ENCODE data around the gene RAD51B.
"Not testable (repeated sequence)": the region's sequence is repeated elsewhere in the genome, so short reads cannot be mapped to it uniquely, and the experiment has no call there.

Gene RAD51B

GRCh38 chr14:68660495-68660894 lies 840.9 kb downstream of the RAD51B start:
- Histone ChIP-seq H3K9me3 (ENCODE audit: insufficient read depth, low read length) (no peaks in the 10 kb centered on the region; the same call in 1 of the 2 replicates), H3K9ac (ENCODE audit: insufficient read length, low read depth) (no peak overlapping the region), H3K4me1 (ENCODE audit: insufficient read depth, insufficient read length) (peaks cover 3% of the 10 kb centered on the region), H3K4me3 (ENCODE audit: insufficient read length, low read depth) (no peak overlapping the region), H3K36me3 (ENCODE audit: insufficient read depth, insufficient read length, low read length) (no peaks in the 10 kb centered on the region), H3K27me3 (ENCODE audit: insufficient read depth, insufficient read length) (no peaks in the 10 kb centered on the region)
- no peak for DNase-seq (ENCODE audit: low read depth, low spot score)
- TF ChIP-seq ZNF274 (IDR thresholded peaks at IDR 0.05; ENCODE audit: low read depth, low read length) (no peak), YY1 (IDR thresholded peaks at IDR 0.05; ENCODE audit: insufficient read depth, insufficient read length) (no peak), SUZ12 (IDR thresholded peaks at IDR 0.05; ENCODE audit: extremely low read depth, insufficient read depth, insufficient read length) (no peak)

GRCh38 chr14:68661226-68662225 lies 841.9 kb downstream of the RAD51B start:
- H3K9me3 ChIP-seq (ENCODE audit: insufficient read depth, low read length) = no peaks in the 10 kb centered on the region; the same call in 1 of the 2 replicates
- no peaks in the 10 kb centered on the region for H3K27me3 ChIP-seq (ENCODE audit: insufficient read depth, insufficient read length)
- no peak overlapping the region for H3K4me3 ChIP-seq (ENCODE audit: insufficient read length, low read depth)
- peaks cover 3% of the 10 kb centered on the region for H3K4me1 ChIP-seq (ENCODE audit: insufficient read depth, insufficient read length)
- no peaks in the 10 kb centered on the region for H3K36me3 ChIP-seq (ENCODE audit: insufficient read depth, insufficient read length, low read length)
- TF ChIP-seq SUZ12 (IDR thresholded peaks at IDR 0.05; ENCODE audit: extremely low read depth, insufficient read depth, insufficient read length) = no peak
- no peak for TF ChIP-seq ZNF274 (IDR thresholded peaks at IDR 0.05; ENCODE audit: low read depth, low read length)
- TF ChIP-seq YY1 (IDR thresholded peaks at IDR 0.05; ENCODE audit: insufficient read depth, insufficient read length) = no peak
- no peak for DNase-seq (ENCODE audit: low read depth, low spot score)
- H3K9ac ChIP-seq (ENCODE audit: insufficient read length, low read depth) = no peak overlapping the region

GRCh38 chr14:68662392-68662791 lies 842.8 kb downstream of the RAD51B start:
- no peak for TF ChIP-seq SUZ12 (IDR thresholded peaks at IDR 0.05; ENCODE audit: extremely low read depth, insufficient read depth, insufficient read length)
- no peak for TF ChIP-seq YY1 (IDR thresholded peaks at IDR 0.05; ENCODE audit: insufficient read depth, insufficient read length)
- TF ChIP-seq ZNF274 (IDR thresholded peaks at IDR 0.05; ENCODE audit: low read depth, low read length) = no peak
- no peaks in the 10 kb centered on the region for H3K27me3 ChIP-seq (ENCODE audit: insufficient read depth, insufficient read length)
- H3K4me3 ChIP-seq (ENCODE audit: insufficient read length, low read depth) = no peak overlapping the region
- peaks cover 3% of the 10 kb centered on the region for H3K4me1 ChIP-seq (ENCODE audit: insufficient read depth, insufficient read length)
- H3K9me3 ChIP-seq (ENCODE audit: insufficient read depth, low read length) = peaks cover 4% of the 10 kb centered on the region; the same call in 1 of the 2 replicates
- H3K36me3 ChIP-seq (ENCODE audit: insufficient read depth, insufficient read length, low read length) = no peaks in the 10 kb centered on the region
- no peak for DNase-seq (ENCODE audit: low read depth, low spot score)
- no peak overlapping the region for H3K9ac ChIP-seq (ENCODE audit: insufficient read length, low read depth)

- H3K27me3 ChIP-seq (ENCODE audit: insufficient read depth, insufficient read length); H3K9ac ChIP-seq (ENCODE audit: insufficient read length, low read depth); H3K4me1 ChIP-seq (ENCODE audit: insufficient read depth, insufficient read length); H3K9me3 ChIP-seq (ENCODE audit: insufficient read depth, low read length); DNase-seq (ENCODE audit: low read depth, low spot score); H3K4me3 ChIP-seq (ENCODE audit: insufficient read length, low read depth); H3K36me3 ChIP-seq (ENCODE audit: insufficient read depth, insufficient read length, low read length): not testable (repeated sequence)
Observed at GRCh38 chr14:68662826-68663225, 843.2 kb downstream of the RAD51B start.

GRCh38 chr14:68663385-68664076 lies 844.0 kb downstream of the RAD51B start:
- Histone ChIP-seq H3K9ac (ENCODE audit: insufficient read length, low read depth) (no peak overlapping the region), H3K36me3 (ENCODE audit: insufficient read depth, insufficient read length, low read length) (no peaks in the 10 kb centered on the region), H3K4me3 (ENCODE audit: insufficient read length, low read depth) (no peak overlapping the region), H3K9me3 (ENCODE audit: insufficient read depth, low read length) (peaks cover 4% of the 10 kb centered on the region; the same call in 1 of the 2 replicates), H3K27me3 (ENCODE audit: insufficient read depth, insufficient read length) (no peaks in the 10 kb centered on the region), H3K4me1 (ENCODE audit: insufficient read depth, insufficient read length) (peaks cover 3% of the 10 kb centered on the region)
- DNase-seq (ENCODE audit: low read depth, low spot score) = no peak
- TF ChIP-seq YY1 (IDR thresholded peaks at IDR 0.05; ENCODE audit: insufficient read depth, insufficient read length) = no peak
- no peak for TF ChIP-seq SUZ12 (IDR thresholded peaks at IDR 0.05; ENCODE audit: extremely low read depth, insufficient read depth, insufficient read length)
- TF ChIP-seq ZNF274 (IDR thresholded peaks at IDR 0.05; ENCODE audit: low read depth, low read length) = no peak

- peaks cover 3% of the 10 kb centered on the region for H3K4me1 ChIP-seq (ENCODE audit: insufficient read depth, insufficient read length)
- no peak for DNase-seq (ENCODE audit: low read depth, low spot score)
- H3K4me3 ChIP-seq (ENCODE audit: insufficient read length, low read depth) = no peak overlapping the region
- H3K27me3 ChIP-seq (ENCODE audit: insufficient read depth, insufficient read length) = no peaks in the 10 kb centered on the region
- H3K9ac ChIP-seq (ENCODE audit: insufficient read length, low read depth) = no peak overlapping the region
- TF ChIP-seq YY1 (IDR thresholded peaks at IDR 0.05; ENCODE audit: insufficient read depth, insufficient read length) (no peak), SUZ12 (IDR thresholded peaks at IDR 0.05; ENCODE audit: extremely low read depth, insufficient read depth, insufficient read length) (no peak), ZNF274 (IDR thresholded peaks at IDR 0.05; ENCODE audit: low read depth, low read length) (no peak)
- H3K9me3 ChIP-seq (ENCODE audit: insufficient read depth, low read length) = peaks cover 4% of the 10 kb centered on the region; the same call in 1 of the 2 replicates
- H3K36me3 ChIP-seq (ENCODE audit: insufficient read depth, insufficient read length, low read length) = no peaks in the 10 kb centered on the region
Observed at GRCh38 chr14:68664225-68664681, 844.7 kb downstream of the RAD51B start.

- Histone ChIP-seq H3K27me3 (ENCODE audit: insufficient read depth, insufficient read length) (no peaks in the 10 kb centered on the region), H3K9me3 (ENCODE audit: insufficient read depth, low read length) (peaks cover 4% of the 10 kb centered on the region; the same call in 1 of the 2 replicates), H3K4me3 (ENCODE audit: insufficient read length, low read depth) (no peak overlapping the region), H3K9ac (ENCODE audit: insufficient read length, low read depth) (no peak overlapping the region), H3K36me3 (ENCODE audit: insufficient read depth, insufficient read length, low read length) (no peaks in the 10 kb centered on the region), H3K4me1 (ENCODE audit: insufficient read depth, insufficient read length) (no peaks in the 10 kb centered on the region)
- no peak for TF ChIP-seq ZNF274 (IDR thresholded peaks at IDR 0.05; ENCODE audit: low read depth, low read length)
- no peak for TF ChIP-seq YY1 (IDR thresholded peaks at IDR 0.05; ENCODE audit: insufficient read depth, insufficient read length)
- TF ChIP-seq SUZ12 (IDR thresholded peaks at IDR 0.05; ENCODE audit: extremely low read depth, insufficient read depth, insufficient read length) = no peak
- DNase-seq (ENCODE audit: low read depth, low spot score) = no peak
Observed at GRCh38 chr14:68665131-68665530, 845.6 kb downstream of the RAD51B start.
